ENCODE measurements around the gene GFRA1.
A peak's percentile ranks its signal among the peaks of the same experiment; 100 is the strongest.

GFRA1 gene

DNA sequence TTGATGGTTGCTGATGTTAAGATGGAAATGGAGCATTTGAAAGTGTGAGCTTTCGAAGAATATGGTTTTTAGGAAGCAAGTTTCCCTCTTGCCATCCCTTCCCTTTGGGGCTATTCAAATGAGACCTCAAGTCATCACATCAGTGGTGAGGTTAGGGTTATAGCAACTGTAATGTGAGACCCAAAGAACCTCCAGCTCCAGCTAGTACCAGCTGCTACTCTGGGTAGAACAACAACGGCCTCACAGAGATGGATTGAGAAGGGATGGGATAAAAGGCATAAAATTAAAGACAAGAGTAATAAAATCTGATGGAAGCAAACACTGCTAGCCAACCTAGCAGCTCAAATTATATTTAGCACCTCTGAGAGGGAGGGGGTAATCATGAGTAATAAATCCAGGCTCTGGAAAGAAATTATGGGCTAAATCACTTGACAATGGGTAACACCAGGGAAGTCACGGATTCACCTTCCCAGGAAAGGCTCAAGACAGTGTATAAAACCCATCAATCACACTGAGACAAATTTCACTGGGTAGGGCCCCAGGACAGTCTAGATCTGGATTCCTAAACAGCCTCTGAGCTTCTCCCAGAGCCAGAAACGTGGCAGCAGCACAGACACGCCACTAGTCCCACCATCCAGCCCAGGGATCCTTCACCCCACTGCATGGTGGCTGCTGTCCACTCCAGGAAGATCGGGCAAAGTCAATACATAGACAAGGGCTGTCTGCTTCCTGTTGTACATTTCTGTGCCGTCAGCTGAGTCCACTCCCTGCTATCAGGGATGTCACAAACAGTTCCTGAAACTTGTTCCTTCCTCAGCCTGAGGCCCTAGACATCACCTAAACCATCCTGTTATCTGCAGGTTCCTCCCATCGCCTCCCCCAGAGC, 151.1 kb downstream of the GFRA1 start:
- DNase-seq, result no peak

DNA sequence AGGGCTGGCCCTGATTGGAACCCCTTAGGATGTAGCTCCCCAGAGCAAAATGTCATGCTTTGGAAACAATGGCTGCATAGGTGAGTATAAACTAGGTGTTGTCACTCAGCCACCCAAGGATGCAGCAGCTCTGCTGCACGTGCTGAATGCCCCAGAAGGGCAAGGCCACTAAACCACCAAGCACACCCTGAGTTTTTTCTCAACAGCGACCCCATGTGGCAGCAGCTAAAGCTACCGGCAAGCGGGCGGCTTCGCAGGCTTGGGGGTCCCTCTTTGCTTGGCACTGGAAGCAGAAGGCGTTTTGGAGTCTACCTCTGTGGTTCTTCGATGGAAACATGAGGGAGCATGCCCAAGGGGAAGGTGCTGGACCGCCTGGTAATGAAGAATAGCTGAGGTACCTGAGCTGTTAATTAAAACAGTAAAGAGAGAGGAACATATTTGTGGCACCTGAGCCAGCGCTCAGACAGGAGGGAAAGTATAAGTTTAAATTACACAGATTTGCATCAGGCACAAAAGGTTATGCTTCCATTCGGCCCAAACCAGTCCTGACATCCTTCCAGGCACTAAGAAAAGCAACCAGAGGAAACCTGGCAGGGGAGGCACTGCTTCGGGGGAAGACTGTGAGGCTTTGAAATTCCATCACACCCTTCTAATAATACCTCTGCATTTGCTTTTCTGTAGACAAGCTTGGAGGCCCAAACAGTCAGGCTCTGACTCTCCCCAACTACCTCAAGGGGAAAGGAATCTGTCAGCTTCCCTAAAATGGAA, 152.1 kb downstream of the GFRA1 start:
- no peak for DNase-seq

DNA sequence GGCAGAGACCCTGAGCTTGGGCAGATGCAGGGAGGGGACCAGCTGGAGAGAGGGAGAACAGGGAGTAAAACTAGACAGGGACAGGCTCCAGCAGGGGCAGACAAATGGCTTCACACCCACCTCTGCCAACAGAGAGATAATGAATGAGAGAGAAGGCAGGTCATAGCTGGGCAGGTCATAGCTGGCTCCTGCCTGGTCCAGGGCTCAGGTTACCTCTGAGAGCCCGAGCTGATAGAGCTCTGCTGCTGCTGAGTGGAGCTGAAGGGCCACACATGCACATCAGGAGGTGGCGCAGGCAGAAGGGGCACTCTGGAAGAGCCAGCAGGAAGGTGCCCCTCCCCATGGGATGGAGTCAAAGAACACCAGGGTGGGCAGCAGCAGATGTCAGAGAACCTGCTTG, 154.2 kb downstream of the GFRA1 start:
- DNase-seq, result peak; percentile 52

DNA sequence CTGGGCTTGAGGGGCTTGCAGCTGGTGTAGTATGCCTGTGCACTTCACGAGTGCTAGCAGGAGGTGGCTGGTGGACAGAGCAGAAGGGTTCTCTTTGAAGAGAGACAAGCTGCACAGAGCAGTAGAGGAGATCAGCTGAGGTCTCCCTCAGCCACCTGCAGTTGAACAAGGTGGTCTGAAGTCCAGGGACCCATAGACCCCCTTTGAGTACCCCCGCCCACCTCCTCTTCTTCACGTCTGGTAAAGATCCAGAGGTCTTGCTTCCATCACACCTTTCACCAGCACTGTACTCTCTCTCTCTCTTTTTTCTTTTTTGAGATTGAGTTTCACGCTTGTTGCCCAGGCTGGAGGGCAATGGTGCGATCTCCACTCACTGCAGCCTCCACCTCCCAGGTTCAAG, 157.2 kb downstream of the GFRA1 start:
- DNase-seq, result no peak

DNA sequence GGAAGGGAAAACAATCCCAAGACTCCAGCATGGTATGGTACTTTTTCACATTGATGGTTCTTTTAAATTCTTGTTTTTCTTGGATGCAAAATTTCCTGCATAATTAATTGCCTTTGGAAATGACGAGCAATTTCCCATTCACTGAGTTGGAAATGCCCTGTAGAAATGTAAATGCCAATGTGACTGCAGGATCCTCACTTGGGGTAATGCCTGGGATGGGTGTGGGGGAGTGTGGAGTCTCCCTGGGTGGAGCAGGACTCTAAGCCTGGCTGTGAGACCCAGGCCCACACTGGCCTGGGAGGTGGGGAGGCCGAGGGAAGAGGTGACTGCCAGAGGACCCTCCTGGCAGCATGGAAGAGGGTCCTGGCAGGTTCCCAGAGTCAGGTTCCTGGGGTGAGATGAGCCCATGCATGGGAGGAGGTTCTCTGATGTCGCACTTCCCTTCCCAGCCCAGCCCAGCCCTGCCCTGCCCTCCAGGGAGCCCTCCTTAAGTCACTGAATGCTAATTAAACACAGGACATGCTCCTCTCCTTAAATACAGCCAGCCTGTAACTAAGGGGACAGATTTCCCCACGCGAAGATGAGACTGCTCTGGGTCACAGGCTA, 157.9 kb downstream of the GFRA1 start:
- no peak for DNase-seq

DNA sequence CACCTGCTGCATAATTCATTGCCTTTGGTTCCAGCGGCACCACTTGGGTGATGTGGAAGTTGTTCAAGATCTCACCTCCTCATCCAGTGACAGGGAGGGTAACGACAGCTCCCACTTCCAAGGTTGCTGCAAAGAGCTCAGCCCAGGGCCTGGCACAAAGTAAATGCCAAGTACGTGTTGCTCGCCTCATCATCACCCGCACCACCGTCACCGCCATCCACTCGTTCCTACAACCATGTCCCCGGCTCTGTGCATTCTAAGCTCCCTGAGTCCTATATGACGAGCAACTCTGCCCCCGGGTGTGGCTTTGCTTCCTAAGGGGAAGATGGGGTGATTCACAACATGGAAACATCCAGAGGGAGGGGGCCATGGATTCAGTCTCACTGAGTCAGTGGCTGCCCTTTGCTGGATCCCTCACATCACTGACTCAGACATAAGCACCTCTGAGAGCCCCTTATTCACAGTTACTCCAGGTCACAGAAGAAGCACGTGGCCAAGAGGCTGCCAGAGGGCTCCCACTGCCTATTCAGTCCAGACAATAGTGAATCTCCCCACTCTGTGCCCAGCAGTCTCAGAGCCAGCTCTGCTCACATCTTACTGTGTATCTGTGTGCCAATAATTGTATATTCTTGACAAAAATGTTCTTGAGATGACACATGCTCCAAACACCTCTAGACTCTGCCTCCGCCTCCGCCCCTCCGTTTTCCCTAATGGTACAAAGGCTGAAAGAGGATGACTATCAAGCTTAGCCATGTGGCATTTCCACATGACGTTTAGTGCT, 159.1 kb downstream of the GFRA1 start:
- DNase-seq, result no peak

DNA sequence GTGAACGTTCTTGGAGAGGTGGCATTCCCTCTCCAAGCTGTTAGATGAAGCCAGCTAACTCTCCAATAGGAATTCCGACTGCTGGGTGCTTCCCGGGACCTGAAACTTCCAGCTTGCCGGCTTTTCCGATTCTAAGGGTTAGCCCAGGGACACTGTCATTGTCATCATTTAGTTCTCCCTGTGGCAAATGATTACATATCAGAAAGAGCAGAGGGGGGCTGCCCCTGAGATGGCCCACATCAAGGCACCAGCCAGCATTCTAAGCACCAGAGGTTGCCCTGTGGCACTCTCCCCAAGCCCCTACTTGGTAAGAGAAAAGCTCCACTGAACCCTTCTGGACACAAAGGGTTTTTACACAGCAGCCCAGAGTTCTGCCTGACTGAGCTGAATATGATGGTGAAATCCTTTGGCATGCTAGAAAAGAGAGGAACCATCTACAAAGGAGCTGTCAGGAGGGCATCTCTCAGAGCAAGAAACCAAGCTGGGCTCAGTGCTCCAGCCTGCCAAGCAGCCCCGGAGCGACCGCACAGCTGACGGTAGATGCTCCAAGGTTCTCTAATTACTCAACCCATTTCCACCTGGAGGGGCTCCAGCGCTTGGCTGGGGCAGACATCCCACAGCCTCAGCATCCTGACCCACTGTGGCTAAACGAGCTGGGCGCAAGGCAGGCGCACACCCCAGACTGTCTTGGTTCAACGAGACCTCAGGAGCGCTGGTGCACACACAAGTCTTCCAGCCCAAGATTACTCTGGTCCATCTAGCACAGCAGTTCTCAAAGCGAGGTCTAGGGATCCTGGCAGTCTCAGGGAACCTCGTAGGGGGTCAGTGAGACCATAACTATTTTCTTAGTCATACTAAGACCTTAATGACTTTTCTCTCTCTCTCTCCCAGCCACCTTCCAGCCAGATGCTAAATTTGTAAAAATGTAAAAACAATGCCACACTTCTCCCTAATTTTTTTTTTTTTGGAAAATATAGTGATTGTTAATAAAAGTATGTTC, 160.5 kb downstream of the GFRA1 start:
- no peak for DNase-seq

DNA sequence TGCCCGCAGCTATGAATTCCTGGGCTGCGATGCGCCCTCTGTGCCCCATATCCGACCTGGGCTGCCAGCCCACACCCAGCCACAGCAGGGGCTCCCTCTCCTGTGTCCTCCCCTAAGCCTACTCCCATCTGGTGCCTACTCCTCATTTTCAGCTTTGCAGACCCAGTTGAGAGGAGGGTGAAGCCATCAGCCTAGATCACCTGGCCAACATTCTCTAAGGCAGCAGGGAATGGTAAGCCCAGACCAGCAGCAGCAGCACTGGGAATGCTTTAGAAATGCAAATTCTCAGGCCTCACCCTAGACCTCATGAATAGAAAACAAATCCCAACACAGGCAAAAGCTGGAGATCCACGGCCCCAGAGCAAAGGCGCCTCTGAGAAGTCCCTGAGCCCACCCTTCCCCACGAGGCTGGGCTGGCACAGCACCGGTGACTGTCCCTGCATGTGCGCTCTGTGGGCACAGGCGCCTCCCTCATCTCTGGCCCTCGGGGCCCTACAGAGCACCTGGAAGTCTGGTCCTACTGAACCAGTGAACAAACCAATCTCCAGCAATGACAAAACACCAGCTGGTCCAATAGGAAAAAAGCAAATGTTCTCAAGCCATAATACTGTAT, 161.4 kb downstream of the GFRA1 start:
- no peak for DNase-seq

DNA sequence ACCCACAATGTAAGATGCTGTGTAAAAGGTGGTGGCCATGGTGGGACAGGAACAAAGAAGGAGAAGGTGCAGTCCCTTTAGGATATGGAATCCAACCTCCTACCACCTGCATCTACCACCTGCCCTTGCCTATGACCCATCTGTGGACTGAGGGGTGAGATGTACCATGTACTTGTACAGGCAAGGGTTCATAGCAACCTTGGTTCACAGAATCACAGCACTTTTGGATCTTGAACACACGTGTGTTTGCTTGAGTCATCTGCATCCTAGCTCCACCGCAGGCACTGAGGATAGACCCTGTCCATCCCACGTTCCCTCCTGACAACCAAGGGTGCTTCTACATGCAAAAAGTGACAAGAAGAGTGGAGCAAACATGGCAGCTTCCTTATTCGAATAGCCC, 162.3 kb downstream of the GFRA1 start:
- no peak for DNase-seq

DNA sequence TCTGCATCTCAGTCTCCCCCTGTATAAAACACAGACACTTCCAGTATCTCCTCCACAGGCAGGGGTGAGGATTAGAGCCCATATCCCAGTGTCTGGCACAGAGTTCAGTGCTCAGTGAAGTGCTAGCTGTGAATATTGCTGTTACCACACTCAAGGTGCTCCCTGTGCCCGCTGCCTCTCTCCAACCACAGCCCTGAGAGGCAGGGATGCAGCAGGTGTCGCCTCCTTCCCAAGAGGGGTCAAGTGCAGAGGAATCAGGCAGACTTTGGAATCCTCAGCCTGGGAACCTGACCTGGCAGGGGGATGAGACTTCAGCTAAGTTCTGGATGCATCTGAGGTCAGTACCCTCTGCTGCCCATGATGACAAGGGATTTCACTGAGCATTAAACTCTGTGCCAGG, 163.1 kb downstream of the GFRA1 start:
- DNase-seq, result no peak

DNA sequence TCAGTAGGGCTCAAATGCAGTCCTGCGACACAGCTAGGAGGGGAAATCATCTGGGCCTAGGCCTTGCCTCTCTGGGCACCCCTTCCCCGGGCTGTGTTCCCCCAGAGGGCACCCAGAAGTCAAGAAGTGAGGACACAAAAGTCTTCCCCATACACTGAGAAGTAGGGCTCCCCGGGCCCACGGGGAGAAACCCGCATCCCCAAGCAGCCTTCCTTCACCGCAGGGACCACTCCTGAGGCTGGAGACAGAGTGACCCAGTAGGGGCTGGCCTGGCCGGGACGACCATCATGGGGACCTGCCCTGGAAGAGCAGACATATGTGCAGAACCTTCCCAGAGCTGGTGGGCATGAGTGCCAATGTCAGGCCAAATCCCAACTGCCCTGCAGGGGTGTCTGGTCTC, 163.5 kb downstream of the GFRA1 start:
- DNase-seq, result no peak

DNA sequence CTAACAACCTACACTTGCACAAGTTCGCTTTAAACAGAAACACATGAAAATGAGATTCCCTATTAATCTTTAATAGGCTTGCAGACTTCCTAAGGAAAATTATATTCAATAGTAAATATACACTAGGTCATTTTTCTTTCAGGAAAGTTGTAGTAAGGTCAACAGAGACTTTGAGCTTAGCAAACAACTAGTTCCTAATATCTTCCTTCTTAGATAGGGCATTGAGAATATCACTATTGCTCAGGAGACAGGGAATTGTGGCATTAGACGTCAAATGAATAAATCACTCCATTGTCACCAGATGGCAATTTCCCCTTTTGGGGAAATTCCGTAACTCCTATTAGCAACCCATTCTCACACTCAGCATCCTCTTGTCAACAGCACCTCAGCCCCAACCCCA, 164.9 kb downstream of the GFRA1 start:
- DNase-seq, result no peak

DNA sequence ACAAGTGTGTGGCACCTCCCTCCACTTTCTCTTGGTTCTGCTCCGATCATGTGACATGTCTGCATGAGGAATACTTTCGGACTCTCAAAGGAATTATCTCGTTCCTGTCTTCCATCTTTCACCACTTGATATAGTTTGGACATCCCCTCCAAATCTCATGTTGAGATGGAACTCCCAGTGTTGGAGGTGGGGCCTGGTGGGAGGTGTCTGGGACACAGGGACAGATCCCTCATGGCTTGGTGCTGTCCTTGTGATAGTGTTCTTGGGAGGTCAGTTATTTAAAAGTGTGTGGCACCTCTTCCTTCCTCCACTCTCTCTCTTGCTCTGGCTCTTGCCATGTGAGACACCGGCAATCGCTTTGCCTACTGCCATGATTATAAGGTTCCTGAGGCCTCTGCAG, 166.4 kb downstream of the GFRA1 start:
- DNase-seq, result no peak

DNA sequence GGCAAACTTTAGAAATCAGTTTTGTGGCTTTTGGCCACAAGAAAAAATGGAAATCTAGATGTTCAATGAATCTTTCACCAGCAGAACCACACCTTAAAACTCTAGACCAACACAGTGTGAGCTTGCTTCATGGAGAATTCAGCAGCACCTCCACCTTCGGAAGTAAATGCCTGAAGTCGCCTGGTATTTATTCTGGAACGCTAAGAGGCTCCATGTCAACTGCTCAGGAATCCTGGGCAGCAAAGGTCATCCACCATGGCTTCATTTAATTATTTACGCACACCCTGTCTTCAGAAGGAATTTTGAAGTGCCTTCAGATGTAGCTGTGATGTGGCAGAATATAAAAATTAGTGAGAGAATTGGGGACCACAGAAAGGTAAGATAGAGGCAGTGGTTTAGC, 167.7 kb downstream of the GFRA1 start:
- DNase-seq, result no peak

DNA sequence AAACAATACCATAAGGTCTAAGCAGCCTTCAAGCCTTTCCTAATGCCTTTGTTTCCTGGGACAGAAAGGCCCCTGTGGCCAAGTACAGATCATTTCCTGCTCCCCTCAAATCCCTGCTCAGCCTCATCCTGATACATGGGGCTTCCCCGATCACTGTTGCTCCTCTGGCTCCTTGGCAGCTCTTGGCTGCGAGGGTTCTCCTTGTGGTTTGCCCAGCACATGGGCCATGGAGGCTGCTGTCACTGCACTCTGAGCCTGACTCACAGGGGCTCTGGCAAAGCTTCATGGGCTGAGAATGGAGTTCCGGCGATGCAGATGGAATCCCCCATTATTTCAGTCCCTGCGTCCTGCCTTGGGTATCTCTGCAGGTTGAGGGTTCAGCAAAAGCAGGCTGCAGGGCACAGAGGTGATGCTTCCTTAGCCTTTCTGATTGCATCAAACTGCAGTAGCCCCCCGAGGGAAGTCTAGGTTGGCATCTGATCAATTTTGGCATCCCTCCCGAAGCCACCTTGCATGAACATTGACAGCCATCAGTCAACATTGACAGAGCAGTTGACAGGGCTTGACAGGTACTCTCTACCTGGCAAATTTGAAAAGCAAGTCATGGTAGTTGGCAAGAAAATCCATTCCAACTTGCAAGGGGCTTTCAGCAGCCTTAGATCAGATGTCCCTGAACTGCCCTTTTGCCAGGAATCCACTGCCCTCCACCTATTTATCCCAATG, 168.6 kb downstream of the GFRA1 start:
- no peak for DNase-seq

DNA sequence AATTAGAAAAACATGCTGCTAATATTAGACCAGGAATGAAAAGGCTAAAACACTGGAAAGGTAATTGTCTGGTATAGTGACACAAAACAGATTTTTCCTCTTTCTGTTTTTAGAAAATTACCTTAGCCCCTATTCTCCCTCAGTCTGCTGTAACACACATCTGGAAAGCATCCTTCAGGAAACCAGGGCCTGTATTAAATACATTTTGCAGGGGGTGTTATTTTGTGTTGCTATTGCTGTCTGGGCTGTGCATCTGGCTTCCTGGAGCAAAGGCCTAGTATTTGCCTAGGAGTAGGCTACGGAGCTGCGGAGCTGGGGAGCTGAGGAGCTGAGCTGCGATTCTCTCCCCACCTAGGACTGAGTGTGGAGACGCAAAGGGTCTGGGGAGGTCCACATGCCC, 169.3 kb downstream of the GFRA1 start:
- no peak for DNase-seq

DNA sequence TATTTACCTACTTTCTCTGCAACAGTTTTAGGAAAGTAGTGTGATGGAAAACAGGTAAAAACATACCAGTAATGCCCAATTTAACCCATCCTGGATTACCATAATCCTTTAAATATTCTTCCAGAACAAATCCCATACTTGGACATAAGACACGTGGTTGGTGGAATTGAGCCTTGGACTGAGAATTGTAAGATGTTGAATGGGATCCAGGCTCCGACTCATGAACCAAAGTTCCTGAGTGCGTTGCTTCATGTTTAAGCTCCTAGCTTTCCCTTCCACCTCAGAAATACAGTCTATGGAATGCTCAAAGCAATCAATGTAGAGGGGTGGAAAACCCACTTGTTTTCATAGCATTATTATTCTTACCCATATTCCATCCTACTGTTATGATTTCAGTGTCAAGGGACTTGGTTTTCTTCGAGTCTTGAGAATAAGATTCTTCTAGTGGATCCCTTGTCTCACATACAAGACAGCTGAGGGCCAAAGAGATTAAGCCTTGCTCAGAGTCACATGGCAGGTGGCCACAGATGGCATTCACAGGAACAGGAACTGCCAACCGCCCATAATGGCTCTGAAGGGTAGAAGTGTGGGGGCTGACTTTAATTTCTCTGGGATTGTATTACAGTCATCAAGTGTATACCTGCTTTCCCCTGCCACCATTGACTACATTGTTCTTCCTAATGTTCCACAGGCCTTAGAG, 171.2 kb downstream of the GFRA1 start:
- DNase-seq, result no peak

DNA sequence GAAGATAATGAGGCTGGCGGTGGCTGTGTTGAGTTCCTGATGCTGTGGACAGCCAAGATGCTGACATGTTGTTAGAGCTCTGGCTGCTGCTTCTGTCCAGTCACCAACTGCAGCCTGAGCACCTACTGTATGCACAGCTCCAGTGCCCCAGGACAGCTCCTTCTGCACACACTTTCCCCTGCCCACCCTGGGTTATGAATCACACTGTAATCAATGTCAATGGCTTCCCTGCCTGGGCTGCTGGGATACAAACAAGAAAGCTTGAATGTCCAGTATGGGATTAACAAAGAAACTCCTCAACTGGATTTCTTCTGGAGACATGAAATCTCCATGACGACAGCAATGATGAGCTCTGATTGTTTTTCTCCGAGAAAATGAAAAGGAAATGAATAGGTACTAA, 172.0 kb downstream of the GFRA1 start:
- no peak for DNase-seq

DNA sequence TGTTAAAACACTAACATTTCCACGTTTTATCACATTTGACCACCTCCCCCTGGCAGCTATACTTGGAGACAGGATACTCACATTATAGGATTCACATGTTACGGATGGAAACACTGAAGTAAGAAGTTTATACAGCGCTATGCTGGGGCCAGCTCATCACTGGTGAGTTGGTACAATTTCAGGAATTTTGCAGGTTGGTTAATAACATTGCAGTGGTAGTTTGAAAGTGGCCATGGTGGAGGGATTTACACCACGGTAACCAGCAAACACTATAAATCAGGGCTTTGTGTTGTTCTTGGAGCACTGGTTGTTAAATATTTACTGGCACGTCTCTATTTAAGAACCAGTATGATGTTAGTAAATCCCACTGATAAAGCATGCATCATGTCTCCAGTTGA, 174.0 kb downstream of the GFRA1 start:
- DNase-seq, result no peak

DNA sequence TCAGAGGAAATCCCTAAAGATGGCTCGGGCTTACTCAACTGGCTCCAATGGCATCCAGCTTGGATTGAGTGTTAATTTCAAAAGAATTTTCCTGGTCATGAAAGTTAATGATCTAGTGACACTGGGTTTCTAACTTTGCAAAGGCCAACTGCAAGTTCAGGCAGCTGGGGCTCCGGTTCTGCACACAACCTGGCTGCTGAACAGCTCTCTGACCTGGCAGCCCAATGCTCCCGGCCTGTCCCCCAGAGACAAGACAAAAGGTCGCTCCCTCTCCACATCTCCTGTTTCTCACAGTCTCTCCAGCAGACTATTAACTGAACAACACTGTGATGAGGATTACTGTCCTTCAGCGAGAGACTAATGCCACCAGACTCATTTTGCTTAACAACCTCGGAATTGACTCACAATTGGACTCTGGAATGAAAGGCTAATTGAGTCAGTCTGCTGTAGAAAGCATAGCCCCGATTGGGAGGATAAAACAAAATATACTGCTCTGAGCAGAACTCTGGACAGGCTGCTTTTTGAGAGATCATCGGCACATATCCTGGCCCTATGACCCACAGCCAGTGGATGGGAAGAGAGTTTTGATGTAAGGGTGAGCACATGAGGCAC, 174.5 kb downstream of the GFRA1 start:
- DNase-seq, result no peak

All from NCI-H1105 treated with DMSO at 0.1 percent for 48 hours (cell line).